GM21737 (cell line): ENCODE measurements around the gene CLCNKB.
"Not testable (repeated sequence)": the region's sequence is repeated elsewhere in the genome, so short reads cannot be mapped to it uniquely, and the experiment has no call there.

ENCODE experiments used
- ATAC-seq: cut with Tn5 transposase; IDR thresholded peaks from one replicate; pipeline ENCODE4 v1.9.1; 2021; ENCODE audit warnings: mild to moderate bottlenecking, moderate library complexity; ENCODE audit not compliant: unreplicated experiment

Gene CLCNKB

GRCh38 chr1:16043521-16043920 lies at the start of gene CLCNKB:
Gene CLCNKB (plus strand): TSS chr1:16043782. CDS start chr1:16044493, 711 bp downstream.
- ATAC-seq, result no peak

GRCh38 chr1:15994081-15994480 lies 49.5 kb upstream of the CLCNKB start:
- ATAC-seq, result no peak

- ATAC-seq, result no peak
These were observed 48.8 kb upstream of the CLCNKB start for GRCh38 chr1:15994590-15995351.

- no peak for ATAC-seq
These were observed 46.5 kb upstream of the CLCNKB start for GRCh38 chr1:15997076-15997585.

GRCh38 chr1:15997637-15998280 lies 45.8 kb upstream of the CLCNKB start:
- no peak for ATAC-seq

- ATAC-seq, result no peak
These were observed 44.7 kb upstream of the CLCNKB start for GRCh38 chr1:15998929-15999328.

- ATAC-seq, result not testable (repeated sequence)
These were observed 42.3 kb upstream of the CLCNKB start for GRCh38 chr1:16001274-16001673.

- ATAC-seq, result no peak
These were observed 38.0 kb upstream of the CLCNKB start for GRCh38 chr1:16005597-16005996.

- no peak for ATAC-seq
These were observed 37.6 kb upstream of the CLCNKB start for GRCh38 chr1:16006010-16006409.

GRCh38 chr1:16006552-16007485 lies 36.8 kb upstream of the CLCNKB start:
- no peak for ATAC-seq

GRCh38 chr1:16007671-16008341 lies 35.8 kb upstream of the CLCNKB start:
- ATAC-seq, result no peak

GRCh38 chr1:16009030-16009460 lies 34.5 kb upstream of the CLCNKB start:
- ATAC-seq, result no peak

GRCh38 chr1:16009678-16010077 lies 33.9 kb upstream of the CLCNKB start:
- ATAC-seq, result no peak

- ATAC-seq, result no peak
These were observed 32.7 kb upstream of the CLCNKB start for GRCh38 chr1:16010837-16011236.

- ATAC-seq, result no peak
These were observed 31.5 kb upstream of the CLCNKB start for GRCh38 chr1:16011936-16012589.

GRCh38 chr1:16012590-16013219 lies 30.9 kb upstream of the CLCNKB start:
- no peak for ATAC-seq

- ATAC-seq, result no peak
These were observed 30.2 kb upstream of the CLCNKB start for GRCh38 chr1:16013220-16013907.

- no peak for ATAC-seq
These were observed 29.7 kb upstream of the CLCNKB start for GRCh38 chr1:16013908-16014258.
